ENCODE data around the gene C18orf54.
A peak's percentile ranks its signal among the peaks of the same experiment; 100 is the strongest.
"Not testable (repeated sequence)": the region's sequence is repeated elsewhere in the genome, so short reads cannot be mapped to it uniquely, and the experiment has no call there.

C18orf54 gene

GRCh38 chr18:54382733-54383252, 25.1 kb downstream of the C18orf54 start:
- TF ChIP-seq, protein P1, sequence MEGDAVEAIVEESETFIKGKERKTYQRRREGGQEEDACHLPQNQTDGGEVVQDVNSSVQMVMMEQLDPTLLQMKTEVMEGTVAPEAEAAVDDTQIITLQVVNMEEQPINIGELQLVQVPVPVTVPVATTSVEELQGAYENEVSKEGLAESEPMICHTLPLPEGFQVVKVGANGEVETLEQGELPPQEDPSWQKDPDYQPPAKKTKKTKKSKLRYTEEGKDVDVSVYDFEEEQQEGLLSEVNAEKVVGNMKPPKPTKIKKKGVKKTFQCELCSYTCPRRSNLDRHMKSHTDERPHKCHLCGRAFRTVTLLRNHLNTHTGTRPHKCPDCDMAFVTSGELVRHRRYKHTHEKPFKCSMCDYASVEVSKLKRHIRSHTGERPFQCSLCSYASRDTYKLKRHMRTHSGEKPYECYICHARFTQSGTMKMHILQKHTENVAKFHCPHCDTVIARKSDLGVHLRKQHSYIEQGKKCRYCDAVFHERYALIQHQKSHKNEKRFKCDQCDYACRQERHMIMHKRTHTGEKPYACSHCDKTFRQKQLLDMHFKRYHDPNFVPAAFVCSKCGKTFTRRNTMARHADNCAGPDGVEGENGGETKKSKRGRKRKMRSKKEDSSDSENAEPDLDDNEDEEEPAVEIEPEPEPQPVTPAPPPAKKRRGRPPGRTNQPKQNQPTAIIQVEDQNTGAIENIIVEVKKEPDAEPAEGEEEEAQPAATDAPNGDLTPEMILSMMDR (IDR thresholded peaks at IDR 0.05; ENCODE audit: low read depth, low read length): no peak
- DNase-seq: no peak
- Histone ChIP-seq H3K4me1 (no peaks in the 10 kb centered on the region), H3K36me3 (no peaks in the 10 kb centered on the region), H3K4me3 (ENCODE audit: low read depth, low read length) (no peak overlapping the region), H3K27me3 (no peaks in the 10 kb centered on the region), H3K9me3 (no peaks in the 10 kb centered on the region)

DNA sequence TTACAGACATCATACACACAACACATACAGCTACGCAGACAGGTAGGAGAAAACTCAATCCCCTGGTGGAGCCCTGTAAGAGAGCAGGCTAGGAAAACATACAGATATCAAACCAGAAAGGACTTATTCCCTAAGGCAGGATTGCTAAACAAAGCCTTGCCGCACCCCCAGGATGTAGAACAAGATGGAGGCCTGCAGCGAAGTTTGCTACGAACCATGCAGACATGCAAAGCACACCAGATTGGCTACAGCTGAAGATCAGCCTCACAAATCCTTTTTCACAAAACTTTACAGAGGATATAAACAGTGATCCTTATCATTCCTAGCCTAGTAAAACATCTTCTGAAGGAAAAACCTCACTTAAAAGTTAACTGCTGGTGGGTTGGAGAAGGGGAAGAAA, 28.3 kb downstream of the C18orf54 start:
- TF ChIP-seq, protein P1 (IDR thresholded peaks at IDR 0.05; ENCODE audit: low read depth, low read length): no peak
- DNase-seq: no peak

DNA sequence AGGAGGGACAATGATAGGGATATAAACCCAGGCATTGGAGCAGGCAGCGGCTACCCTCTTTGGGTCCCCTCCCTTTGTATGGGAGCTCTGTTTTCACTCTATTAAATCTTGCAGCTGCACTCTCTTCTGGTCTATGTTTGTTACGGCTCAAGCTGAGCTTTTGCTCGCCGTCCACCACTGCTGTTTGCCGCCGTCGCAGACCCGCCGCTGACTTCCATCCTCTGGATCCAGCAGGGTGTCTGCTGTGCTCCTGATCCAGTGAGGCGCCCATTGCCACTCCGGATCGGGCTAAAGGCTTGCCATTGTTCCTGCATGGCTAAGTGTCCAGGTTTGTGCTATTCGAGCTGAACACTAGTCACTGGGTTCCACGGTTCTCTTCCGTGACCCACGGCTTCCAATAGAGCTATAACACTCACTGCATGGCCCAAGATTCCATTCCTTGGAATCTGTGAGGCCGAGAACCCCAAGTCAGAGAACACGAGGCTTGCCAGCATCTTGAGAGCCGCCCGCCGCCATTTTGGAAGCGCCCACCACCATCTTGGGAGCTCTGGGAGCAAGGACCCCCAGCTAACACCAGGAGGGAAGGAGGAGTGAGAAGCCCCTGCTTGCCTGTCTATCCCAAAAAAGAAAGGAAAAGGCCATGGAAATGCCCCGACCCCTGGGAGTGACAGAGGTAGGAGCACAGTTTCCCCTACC, 29.2 kb downstream of the C18orf54 start:
- not testable (repeated sequence) for H3K27me3 ChIP-seq; DNase-seq; H3K36me3 ChIP-seq; H3K4me1 ChIP-seq; H3K4me3 ChIP-seq (ENCODE audit: low read depth, low read length); H3K9me3 ChIP-seq

More for the DNA sequence above, 28.3 kb downstream of the C18orf54 start:
- no peaks in the 10 kb centered on the region for H3K4me1 ChIP-seq
- no peaks in the 10 kb centered on the region for H3K9me3 ChIP-seq
- no peak overlapping the region for H3K4me3 ChIP-seq (ENCODE audit: low read depth, low read length)
- no peaks in the 10 kb centered on the region for H3K36me3 ChIP-seq
- H3K27me3 ChIP-seq: no peaks in the 10 kb centered on the region

DNA sequence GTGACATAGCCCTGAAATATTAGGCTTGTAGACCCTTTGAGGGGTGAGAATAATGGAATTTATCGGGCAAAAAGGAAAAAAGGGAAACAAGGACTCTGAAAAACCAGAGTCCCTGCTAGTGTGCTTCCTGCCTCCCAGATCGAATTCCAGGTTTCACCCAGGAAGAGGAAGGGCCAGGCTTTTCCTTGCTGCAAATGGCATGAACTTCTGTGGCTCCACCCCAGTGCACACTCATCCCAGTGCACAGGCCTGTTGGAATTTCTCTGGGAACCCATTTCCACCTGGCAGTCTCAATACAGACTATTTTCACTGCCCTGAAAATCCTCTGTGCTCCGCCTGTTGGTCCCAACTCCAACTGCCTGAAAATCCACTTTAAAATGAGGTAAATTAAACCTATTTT, 29.9 kb downstream of the C18orf54 start:
- TF ChIP-seq, protein P1 (IDR thresholded peaks at IDR 0.05; ENCODE audit: low read depth, low read length): no peak
- Histone ChIP-seq H3K4me1 (no peaks in the 10 kb centered on the region), H3K4me3 (ENCODE audit: low read depth, low read length) (no peak overlapping the region), H3K36me3 (no peaks in the 10 kb centered on the region), H3K27me3 (no peaks in the 10 kb centered on the region), H3K9me3 (no peaks in the 10 kb centered on the region)
- no peak for DNase-seq

DNA sequence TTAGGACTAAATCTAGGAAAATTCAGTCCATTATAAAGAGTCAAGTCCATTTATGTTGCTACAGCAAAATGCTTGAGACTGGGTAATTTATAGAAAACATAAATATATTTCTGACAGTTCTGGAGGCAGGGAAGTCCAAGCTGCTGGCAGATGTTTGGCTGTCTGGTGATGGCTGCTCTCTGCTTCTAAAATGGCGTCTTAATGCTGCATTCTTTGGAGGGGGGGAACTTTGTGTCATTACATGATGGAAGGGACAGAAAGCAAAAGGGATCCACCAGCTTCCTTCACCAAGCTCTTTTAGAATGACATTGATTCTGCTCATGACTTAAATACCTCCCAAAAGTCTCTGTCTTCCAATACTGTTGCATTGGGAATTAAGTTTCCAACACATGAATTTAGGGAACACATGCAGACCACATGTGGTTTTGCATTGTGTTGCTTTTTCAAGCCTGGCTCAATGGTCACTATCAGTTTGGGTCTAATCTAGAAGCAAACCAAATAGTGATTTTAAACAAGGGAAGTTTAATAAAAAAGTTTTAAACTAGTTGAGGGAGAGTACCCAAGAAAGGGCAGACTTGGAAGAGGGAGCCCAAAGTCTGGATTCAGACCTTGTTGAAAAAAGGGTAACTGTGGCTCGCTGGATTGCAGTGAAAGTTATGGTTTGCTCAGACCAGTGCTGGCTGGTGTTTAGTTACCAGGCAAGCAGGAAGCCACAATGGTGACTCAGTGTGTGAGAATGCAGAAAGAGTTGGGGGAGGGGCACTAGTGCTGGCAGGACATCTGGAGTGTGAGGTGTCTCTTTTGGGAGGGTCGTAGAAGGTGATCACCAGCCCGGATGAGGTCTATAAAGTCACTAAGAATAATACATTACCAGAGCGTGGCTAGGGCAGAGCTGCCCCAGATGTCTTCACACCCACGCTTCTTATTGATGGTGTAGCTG, 30.8 kb downstream of the C18orf54 start:
- peak; percentile 6 for DNase-seq
- H3K9me3 ChIP-seq: no peaks in the 10 kb centered on the region
- no peaks in the 10 kb centered on the region for H3K27me3 ChIP-seq
- TF ChIP-seq, protein P1 (IDR thresholded peaks at IDR 0.05; ENCODE audit: low read depth, low read length): no peak
- no peaks in the 10 kb centered on the region for H3K4me1 ChIP-seq
- H3K36me3 ChIP-seq: no peaks in the 10 kb centered on the region
- no peak overlapping the region for H3K4me3 ChIP-seq (ENCODE audit: low read depth, low read length)

DNA sequence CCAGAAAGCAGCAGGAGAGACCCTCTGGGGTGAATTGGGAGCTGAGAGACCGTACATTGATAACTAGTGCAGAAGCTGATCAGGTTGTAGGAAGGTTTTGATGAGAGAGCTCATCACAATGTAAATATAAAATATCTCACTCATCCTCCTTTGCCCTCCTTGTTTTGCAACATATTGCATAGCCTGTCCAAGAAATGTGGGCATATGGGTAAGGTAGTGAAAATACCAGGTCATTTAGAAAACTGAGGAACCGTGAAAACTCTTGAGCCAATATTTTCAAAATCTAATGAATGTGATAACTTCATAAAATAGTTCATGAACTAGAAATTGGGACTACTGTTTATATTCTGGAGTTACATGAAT, 31.4 kb downstream of the C18orf54 start:
- no peaks in the 10 kb centered on the region for H3K9me3 ChIP-seq
- H3K4me1 ChIP-seq: no peaks in the 10 kb centered on the region
- no peaks in the 10 kb centered on the region for H3K36me3 ChIP-seq
- TF ChIP-seq, protein P1 (IDR thresholded peaks at IDR 0.05; ENCODE audit: low read depth, low read length): no peak
- no peak for DNase-seq
- H3K4me3 ChIP-seq (ENCODE audit: low read depth, low read length): no peak overlapping the region
- H3K27me3 ChIP-seq: no peaks in the 10 kb centered on the region

Data from BE2C (cell line).